Measurements from ENCODE around the gene CATSPERZ. TPM values are rescaled to one million over a fixed set of nuclear protein-coding genes. Genes with fewer than 3 reads are reported as not detected.

CATSPERZ gene
- total and polyA plus RNA-seq, 9 of the 15 experiments (the other 6 are each of a cell fraction or from before 2014, with no cell fraction given), result 0.86 to 8.5 (median 3.5) TPM

DNA sequence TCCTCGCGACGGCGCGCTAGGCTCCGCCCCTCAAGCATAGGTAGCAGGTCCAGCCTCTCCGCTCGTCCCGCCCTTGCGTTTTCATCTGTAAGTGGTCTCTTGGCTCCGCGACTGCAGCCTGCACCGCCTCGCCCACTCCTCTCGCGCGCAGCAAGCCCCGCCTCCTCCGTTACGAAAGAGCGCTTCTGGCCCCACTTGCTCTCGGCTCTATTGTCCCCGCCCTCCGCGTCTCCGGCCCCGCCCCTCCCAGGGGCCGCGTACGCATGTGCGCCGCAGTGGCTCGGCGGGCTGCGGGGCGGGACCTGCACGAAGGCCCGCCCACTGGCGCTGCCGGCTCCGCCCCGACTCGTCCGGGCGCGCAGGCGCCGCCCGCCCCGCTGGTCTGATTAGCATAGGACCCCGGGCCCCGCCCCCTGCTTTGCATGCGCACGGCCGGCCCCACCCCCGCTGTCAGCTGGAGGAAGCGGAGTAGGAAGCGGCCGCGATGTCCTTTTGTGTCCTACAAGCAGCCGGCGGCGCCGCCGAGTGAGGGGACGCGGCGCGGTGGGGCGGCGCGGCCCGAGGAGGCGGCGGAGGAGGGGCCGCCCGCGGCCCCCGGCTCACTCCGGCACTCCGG, 5.0 kb downstream of the CATSPERZ start, which contains the start of gene ESRRA (continued):
- no peak for TF ChIP-seq CBX5 (IDR thresholded peaks at IDR 0.05; ENCODE audit: borderline replicate concordance, low read depth)
- no peak for TF ChIP-seq SAFB2 (IDR thresholded peaks at IDR 0.05; ENCODE audit: borderline replicate concordance, low read depth, low read length, severe bottlenecking)
- TF ChIP-seq U2AF1 (optimal IDR thresholded peaks at IDR 0.05; ENCODE audit: low read depth, low read length), result no peak
- TF ChIP-seq, protein P1, sequence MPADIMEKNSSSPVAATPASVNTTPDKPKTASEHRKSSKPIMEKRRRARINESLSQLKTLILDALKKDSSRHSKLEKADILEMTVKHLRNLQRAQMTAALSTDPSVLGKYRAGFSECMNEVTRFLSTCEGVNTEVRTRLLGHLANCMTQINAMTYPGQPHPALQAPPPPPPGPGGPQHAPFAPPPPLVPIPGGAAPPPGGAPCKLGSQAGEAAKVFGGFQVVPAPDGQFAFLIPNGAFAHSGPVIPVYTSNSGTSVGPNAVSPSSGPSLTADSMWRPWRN (IDR thresholded peaks at IDR 0.05; ENCODE audit: low read depth), result no peak
- TF ChIP-seq ZNF764 (CRISPR knock-in tag; IDR thresholded peaks at IDR 0.05; ENCODE audit: low read depth), result no peak
- no peak for TF ChIP-seq TEAD2 (tag; IDR thresholded peaks at IDR 0.05)
- TF ChIP-seq RAD51 (IDR thresholded peaks at IDR 0.05; ENCODE audit: borderline replicate concordance, low read depth), result no peak
- TF ChIP-seq, protein P2, sequence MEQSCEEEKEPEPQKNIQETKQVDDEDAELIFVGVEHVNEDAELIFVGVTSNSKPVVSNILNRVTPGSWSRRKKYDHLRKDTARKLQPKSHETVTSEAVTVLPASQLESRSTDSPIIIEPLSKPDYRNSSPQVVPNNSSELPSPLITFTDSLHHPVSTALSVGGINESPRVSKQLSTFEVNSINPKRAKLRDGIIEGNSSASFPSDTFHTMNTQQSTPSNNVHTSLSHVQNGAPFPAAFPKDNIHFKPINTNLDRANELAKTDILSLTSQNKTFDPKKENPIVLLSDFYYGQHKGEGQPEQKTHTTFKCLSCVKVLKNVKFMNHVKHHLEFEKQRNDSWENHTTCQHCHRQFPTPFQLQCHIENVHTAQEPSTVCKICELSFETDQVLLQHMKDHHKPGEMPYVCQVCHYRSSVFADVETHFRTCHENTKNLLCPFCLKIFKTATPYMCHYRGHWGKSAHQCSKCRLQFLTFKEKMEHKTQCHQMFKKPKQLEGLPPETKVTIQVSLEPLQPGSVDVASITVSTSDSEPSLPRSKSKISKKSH (CRISPR knock-in tag; IDR thresholded peaks at IDR 0.05), result no peak
- no peak for TF ChIP-seq ERF (CRISPR knock-in tag; IDR thresholded peaks at IDR 0.05)
- no peak for TF ChIP-seq HDAC6 (IDR thresholded peaks at IDR 0.05; ENCODE audit: low read depth, low read length)
- no peak for TF ChIP-seq FOSL1 (tag; conservative IDR thresholded peaks at IDR 0.05)
- TF ChIP-seq CREBBP (IDR thresholded peaks at IDR 0.05; ENCODE audit: low read depth, low read length), result no peak
- no peak for TF ChIP-seq RBM15 (IDR thresholded peaks at IDR 0.05; ENCODE audit: insufficient read depth, low read length)
- TF ChIP-seq RBFOX2 (IDR thresholded peaks at IDR 0.05; ENCODE audit: low read depth, low read length), result peak; percentile 20; the same call in 1 of the 2 replicates
- TF ChIP-seq, protein P3, sequence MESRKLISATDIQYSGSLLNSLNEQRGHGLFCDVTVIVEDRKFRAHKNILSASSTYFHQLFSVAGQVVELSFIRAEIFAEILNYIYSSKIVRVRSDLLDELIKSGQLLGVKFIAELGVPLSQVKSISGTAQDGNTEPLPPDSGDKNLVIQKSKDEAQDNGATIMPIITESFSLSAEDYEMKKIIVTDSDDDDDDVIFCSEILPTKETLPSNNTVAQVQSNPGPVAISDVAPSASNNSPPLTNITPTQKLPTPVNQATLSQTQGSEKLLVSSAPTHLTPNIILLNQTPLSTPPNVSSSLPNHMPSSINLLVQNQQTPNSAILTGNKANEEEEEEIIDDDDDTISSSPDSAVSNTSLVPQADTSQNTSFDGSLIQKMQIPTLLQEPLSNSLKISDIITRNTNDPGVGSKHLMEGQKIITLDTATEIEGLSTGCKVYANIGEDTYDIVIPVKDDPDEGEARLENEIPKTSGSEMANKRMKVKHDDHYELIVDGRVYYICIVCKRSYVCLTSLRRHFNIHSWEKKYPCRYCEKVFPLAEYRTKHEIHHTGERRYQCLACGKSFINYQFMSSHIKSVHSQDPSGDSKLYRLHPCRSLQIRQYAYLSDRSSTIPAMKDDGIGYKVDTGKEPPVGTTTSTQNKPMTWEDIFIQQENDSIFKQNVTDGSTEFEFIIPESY (CRISPR knock-in tag; IDR thresholded peaks at IDR 0.05), result no peak
- no peak for TF ChIP-seq OTX1 (CRISPR knock-in tag; IDR thresholded peaks at IDR 0.05)
- peak; percentile 46 for TF ChIP-seq GABPA (tag; conservative IDR thresholded peaks at IDR 0.05; ENCODE audit: low read depth)
- no peak for TF ChIP-seq NR2C1 (IDR thresholded peaks at IDR 0.05)
- no peak for TF ChIP-seq NR2C1 (tag; IDR thresholded peaks at IDR 0.05)
- TF ChIP-seq ZNF316 (IDR thresholded peaks at IDR 0.05), result no peak
- TF ChIP-seq, protein P4, sequence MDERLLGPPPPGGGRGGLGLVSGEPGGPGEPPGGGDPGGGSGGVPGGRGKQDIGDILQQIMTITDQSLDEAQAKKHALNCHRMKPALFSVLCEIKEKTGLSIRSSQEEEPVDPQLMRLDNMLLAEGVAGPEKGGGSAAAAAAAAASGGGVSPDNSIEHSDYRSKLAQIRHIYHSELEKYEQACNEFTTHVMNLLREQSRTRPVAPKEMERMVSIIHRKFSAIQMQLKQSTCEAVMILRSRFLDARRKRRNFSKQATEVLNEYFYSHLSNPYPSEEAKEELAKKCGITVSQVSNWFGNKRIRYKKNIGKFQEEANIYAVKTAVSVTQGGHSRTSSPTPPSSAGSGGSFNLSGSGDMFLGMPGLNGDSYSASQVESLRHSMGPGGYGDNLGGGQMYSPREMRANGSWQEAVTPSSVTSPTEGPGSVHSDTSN (CRISPR knock-in tag; IDR thresholded peaks at IDR 0.05; ENCODE audit: low read depth), result no peak
- TF ChIP-seq, protein P4 (tag; conservative IDR thresholded peaks at IDR 0.05; ENCODE audit: low read depth), result no peak
- TF ChIP-seq ZNF586 (CRISPR knock-in tag; conservative IDR thresholded peaks at IDR 0.05), result no peak
- TF ChIP-seq TAF9B (IDR thresholded peaks at IDR 0.05; ENCODE audit: partially characterized antibody), result no peak
